ENCODE measurements around the gene YWHAG.
A peak's percentile ranks its signal among the peaks of the same experiment; 100 is the strongest.
"Not testable (repeated sequence)": the region's sequence is repeated elsewhere in the genome, so short reads cannot be mapped to it uniquely, and the experiment has no call there.

YWHAG gene

DNA sequence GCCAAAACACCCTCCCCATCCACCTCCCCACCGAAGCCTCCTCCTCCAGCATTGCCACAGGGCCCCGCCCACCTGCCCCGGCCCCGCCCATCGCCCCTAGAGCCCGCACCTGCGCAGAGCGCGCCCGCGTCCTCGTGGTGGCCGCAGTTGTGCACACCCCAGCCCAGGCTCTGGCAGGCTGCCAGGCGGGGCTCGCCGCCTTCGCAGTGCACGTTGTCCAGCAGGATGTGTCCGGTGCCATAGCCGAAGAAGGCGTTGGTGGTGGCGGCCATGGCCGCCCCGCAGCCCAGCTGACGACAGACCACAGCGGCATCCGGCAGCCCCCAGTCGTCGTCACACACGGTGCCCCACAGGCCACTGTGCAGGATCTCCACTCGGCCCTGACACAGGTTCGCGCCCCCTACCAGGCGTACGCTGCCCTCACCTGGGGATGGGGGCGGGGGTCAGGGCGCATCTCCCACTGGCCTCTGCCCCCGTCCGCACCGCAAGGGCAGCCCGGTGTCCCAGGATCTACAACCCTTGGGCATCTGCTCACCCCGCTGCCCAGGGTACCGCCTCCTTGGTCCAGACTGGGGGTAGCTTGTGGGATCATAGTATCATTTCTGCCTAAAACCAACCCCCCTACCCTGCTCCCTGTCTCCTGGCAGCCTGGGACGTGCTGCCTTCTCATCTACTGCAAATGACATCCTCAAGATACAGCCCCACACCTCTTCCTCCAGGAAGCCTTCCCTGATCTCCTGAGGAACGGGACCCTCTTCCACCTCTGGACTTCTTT, 38.8 kb upstream of the YWHAG start:
- DNase-seq (ENCODE audit: low read depth in 2 of 2) = peak; percentile 59 to 66
- TF ChIP-seq, protein P1, sequence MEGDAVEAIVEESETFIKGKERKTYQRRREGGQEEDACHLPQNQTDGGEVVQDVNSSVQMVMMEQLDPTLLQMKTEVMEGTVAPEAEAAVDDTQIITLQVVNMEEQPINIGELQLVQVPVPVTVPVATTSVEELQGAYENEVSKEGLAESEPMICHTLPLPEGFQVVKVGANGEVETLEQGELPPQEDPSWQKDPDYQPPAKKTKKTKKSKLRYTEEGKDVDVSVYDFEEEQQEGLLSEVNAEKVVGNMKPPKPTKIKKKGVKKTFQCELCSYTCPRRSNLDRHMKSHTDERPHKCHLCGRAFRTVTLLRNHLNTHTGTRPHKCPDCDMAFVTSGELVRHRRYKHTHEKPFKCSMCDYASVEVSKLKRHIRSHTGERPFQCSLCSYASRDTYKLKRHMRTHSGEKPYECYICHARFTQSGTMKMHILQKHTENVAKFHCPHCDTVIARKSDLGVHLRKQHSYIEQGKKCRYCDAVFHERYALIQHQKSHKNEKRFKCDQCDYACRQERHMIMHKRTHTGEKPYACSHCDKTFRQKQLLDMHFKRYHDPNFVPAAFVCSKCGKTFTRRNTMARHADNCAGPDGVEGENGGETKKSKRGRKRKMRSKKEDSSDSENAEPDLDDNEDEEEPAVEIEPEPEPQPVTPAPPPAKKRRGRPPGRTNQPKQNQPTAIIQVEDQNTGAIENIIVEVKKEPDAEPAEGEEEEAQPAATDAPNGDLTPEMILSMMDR (IDR thresholded peaks at IDR 0.05; ENCODE audit: low read depth, low read length) = no peak
- H3K4me3 ChIP-seq (replicated peaks in 1 of 2; ENCODE audit: low read depth in 2 of 2, low read length in 2 of 2) = peak overlapping the region; percentile 45 to 54

DNA sequence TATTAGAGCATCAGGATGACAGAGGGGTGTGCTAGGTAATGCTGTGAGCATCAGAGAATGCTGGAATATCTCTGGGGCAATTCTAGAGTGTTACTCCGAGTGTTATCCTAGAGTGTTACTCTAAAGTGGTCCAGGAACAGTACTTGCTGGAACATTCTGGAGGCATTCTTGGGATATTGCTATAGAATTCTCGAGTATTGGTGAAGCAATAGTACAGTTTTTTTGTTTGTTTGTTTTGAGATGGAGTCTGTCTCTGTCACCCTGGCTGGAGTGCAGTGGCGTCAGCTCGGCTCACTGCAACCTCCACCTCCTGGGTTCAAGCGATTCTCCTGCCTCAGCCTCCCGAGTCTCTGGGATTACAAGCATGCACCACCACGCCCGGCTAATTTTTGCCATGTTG, 38.1 kb upstream of the YWHAG start:
- TF ChIP-seq, protein P1 (IDR thresholded peaks at IDR 0.05; ENCODE audit: low read depth, low read length) = no peak
- DNase-seq (ENCODE audit: low read depth in 2 of 2) = no peak
- H3K4me3 ChIP-seq (replicated peaks in 1 of 2; ENCODE audit: low read depth in 2 of 2, low read length in 2 of 2) = peak overlapping the region in 1 of 2 donors; percentile 54

DNA sequence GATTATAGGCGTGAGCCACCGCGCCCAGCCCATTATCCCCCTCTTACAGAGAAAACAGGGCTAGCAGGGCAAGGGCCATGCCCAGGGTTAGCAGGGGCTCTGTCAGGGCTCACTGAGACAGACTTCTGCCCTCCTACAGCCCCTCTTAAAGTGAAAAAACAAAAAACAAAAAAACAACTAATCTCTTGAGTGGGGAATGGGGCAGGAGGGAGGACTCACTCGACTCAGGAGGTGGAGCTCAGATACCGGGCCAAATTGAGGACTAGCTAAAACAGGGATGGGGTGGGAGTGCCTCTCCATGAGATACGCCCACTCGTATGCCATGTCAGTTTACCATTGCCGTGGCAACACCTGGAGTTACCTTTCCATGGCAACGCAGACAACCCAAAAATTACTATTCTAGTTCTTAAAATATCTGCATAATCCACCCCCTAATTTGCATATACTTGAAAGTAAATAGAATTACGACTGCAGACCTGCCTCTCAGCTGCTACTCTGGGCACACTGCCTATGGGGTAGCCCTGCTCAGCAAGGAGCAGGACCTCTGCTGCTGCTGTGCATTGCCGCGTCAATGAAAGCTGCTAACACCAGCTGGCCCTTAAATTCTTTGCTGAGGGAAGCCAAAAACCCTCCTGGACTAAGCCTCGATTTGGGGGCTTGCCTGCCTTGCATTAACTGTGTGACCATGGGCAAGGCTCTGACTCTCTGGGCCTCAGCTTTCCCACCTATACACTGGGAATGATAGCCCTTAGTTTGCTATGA, 37.4 kb upstream of the YWHAG start:
- TF ChIP-seq, protein P1 (IDR thresholded peaks at IDR 0.05; ENCODE audit: low read depth, low read length) = no peak
- no peak for DNase-seq (ENCODE audit: low read depth in 2 of 2)
- H3K4me3 ChIP-seq (replicated peaks in 1 of 2; ENCODE audit: low read depth in 2 of 2, low read length in 2 of 2) = no peak overlapping the region

DNA sequence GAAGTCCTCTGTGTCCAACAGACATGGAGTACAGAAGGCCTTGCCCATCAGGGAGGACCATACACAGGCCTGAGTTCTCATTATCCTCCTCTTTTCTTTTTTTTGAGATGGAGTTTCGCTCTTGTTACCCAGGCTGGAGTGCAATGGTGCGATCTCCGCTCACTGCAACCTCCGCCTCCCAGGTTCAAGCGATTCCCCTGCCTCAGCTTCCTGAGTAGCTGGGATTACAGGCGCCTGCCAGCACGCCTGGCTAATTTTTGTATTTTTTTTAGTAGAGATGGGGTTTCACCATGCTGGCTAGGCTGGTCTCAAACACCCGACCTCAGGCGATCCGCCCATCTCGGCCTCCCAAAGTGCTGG, 36.8 kb upstream of the YWHAG start:
- not testable (repeated sequence) for H3K4me3 ChIP-seq (replicated peaks in 1 of 2; ENCODE audit: low read depth in 2 of 2, low read length in 2 of 2); DNase-seq (ENCODE audit: low read depth in 2 of 2)

DNA sequence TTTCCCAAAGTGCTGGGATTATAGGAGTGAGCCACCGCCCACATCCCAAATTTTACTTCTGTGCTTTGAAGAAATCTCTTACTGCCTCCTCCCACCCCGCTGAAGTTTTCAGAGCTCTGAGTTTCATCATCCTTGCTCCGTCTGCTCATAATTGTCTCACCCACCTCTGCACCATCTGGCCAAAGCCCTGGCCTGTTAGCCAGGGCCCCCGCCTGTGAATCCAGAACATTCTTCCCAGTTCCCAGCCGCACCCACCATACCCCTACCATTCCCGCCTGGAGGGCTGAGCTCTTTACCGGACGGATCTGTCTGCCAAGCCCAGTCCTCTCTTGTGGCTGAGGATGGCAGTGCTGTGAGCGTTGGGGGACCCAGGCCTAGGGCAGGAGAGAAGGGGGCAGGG, 36.2 kb upstream of the YWHAG start:
- H3K4me3 ChIP-seq (replicated peaks in 1 of 2; ENCODE audit: low read depth in 2 of 2, low read length in 2 of 2) = no peak overlapping the region
- DNase-seq (ENCODE audit: low read depth in 2 of 2) = no peak
- TF ChIP-seq, protein P1 (IDR thresholded peaks at IDR 0.05; ENCODE audit: low read depth, low read length) = no peak

DNA sequence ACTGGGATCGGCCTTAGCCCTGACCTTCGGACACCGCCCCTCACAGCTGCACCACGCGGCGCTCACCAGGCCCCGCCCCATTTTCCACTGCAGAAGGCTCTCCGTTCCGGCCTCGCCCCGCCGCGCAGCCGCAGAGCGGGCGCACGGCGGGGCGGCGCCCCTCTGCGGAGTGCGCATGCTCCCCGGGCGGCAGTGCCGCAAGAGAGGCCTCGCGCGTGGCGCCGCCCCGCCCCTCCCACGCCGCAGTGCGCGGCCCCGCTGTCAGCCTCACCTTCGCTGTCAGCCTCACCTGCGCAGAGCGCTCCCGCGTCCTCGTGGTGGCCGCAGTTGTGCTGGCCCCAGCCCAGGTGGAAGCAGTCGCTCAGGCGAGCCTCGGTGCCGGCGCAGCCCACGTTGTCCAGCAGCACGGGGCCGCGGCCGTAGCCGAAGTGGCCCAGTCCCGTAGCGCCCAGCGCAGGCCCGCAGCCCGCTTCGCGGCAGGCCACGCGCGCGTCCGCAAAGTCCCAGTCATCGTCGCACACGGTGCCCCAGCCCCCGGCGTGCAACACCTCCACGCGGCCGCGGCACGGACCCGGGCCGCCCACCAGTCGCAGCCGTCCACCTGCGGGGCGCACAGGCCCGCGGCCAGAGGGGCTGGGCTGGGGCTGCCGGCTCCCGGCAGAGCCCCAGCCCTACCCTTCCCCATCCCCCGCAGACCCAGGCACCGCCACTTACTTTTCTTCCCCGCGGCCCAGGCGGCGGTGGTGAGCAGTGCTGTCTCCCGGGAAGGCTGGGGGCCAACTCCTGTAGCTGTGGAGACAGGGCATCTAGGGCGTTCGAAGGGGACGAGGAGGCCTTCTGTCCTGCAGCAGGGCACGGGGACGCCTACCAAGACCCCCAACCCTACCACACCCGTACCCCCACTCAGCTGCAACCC, 34.6 kb upstream of the YWHAG start:
- peak; percentile 88 to 90 for DNase-seq (ENCODE audit: low read depth in 2 of 2)
- H3K4me3 ChIP-seq (replicated peaks in 1 of 2; ENCODE audit: low read depth in 2 of 2, low read length in 2 of 2) = peak overlapping the region; percentile 39 to 63
- TF ChIP-seq, protein P1 (IDR thresholded peaks at IDR 0.05; ENCODE audit: low read depth, low read length) = no peak
